SK-N-SH (cell line): ENCODE results near the gene ATP2B3. TPM values are rescaled to one million over a fixed set of nuclear protein-coding genes. Genes with fewer than 3 reads are reported as not detected.

ENCODE experiments used
- CTCF ChIA-PET: fragments of 300-600, 350-600 bp; formaldehyde crosslinking; extraction: SDS; loops from one replicate; lab custom pipeline; 2021; lab: Yijun Ruan, JAX
- POLR2A ChIA-PET: fragments of 350-600 bp; sonication (Branson Sonifier 250); formaldehyde crosslinking; extraction: SDS; loops from one replicate; lab custom pipeline; 2020; ENCODE audit warnings: antibody characterized with exemption, inconsistent platforms; lab: Yijun Ruan, JAX
- DNase-seq: peaks from one replicate; pipeline ENCODE4 v3.0.0; 2012
- H2AFZ ChIP-seq: fragments of 200-600 bp; sonication (generic); 2 replicates; pipeline ENCODE4 v1.8.1; 2016; ENCODE audit warnings: antibody characterized with exemption, mild to moderate bottlenecking, low read depth
- H3F3A ChIP-seq: fragments of 200-600 bp; sonication (generic); replicated peaks from 2 replicates; pipeline ENCODE3; 2016; ENCODE audit warnings: antibody characterized with exemption, mild to moderate bottlenecking; ENCODE audit not compliant: insufficient read depth
- H3K27ac ChIP-seq, 2 experiments: fragments of 200-500 bp in 1 of 2; fragments of 200-600 bp in 1 of 2; sonication (Bioruptor generic) in 1 of 2; sonication (generic), shearing (Covaris generic) in 1 of 2; 2 replicates each; pipeline versions ENCODE4 v1.5.1 to v1.6.1; 2014 to 2016; ENCODE audit warnings: low read depth in 2 of 2, inconsistent platforms in 1 of 2, low read length in 1 of 2, mild to moderate bottlenecking in 1 of 2, mixed read lengths in 1 of 2
- H3K27me3 ChIP-seq: fragments of 200-600 bp; sonication (generic), shearing (Covaris generic); 2 replicates; pipeline ENCODE4 v1.6.1; 2016; ENCODE audit warnings: mixed run types; ENCODE audit not compliant: insufficient read depth
- H3K36me3 ChIP-seq, 2 experiments: fragments of 200-500 bp in 1 of 2; fragments of 200-600 bp in 1 of 2; sonication (Bioruptor generic) in 1 of 2; sonication (generic) in 1 of 2; replicated peaks in 1 of 2; 2 replicates each; pipeline versions ENCODE3 to v1.5.1; 2014 to 2016; ENCODE audit warnings: low read length in 1 of 2, mild to moderate bottlenecking in 1 of 2; ENCODE audit not compliant: insufficient read depth in 2 of 2, control insufficient read depth in 1 of 2
- H3K4me1 ChIP-seq, 2 experiments: fragments of 200-500 bp in 1 of 2; fragments of 200-600 bp in 1 of 2; sonication (Bioruptor generic) in 1 of 2; sonication (generic), shearing (Covaris generic) in 1 of 2; 2 replicates each; pipeline versions ENCODE4 v1.5.1 to v1.6.1; 2014 to 2016; ENCODE audit warnings: low read depth in 1 of 2, low read length in 1 of 2, mixed run types in 1 of 2; ENCODE audit not compliant: insufficient read depth in 2 of 2, control insufficient read depth in 1 of 2
- H3K4me2 ChIP-seq: fragments of 200-600 bp; sonication (generic), shearing (Covaris generic); 2 replicates; pipeline ENCODE4 v1.6.1; 2017; ENCODE audit warnings: mixed run types
- H3K4me3 ChIP-seq, 2 experiments: fragments of 200-500 bp in 1 of 2; fragments of 200-600 bp in 1 of 2; sonication (Bioruptor generic) in 1 of 2; sonication (generic), shearing (Covaris generic) in 1 of 2; 2 replicates each; pipeline versions ENCODE4 v1.5.1 to v1.8.1; 2014 to 2016; ENCODE audit warnings: low read depth in 2 of 2, inconsistent platforms in 1 of 2, low read length in 1 of 2, mild to moderate bottlenecking in 1 of 2, mixed read lengths in 1 of 2, moderate library complexity in 1 of 2
- H3K79me2 ChIP-seq: fragments of 200-600 bp; sonication (generic); 2 replicates; pipeline ENCODE4 v1.8.1; 2017; ENCODE audit warnings: mild to moderate bottlenecking; ENCODE audit not compliant: insufficient read depth
- H3K9ac ChIP-seq: fragments of 200-600 bp; sonication (generic); 2 replicates; pipeline ENCODE4 v1.6.1; 2017; ENCODE audit warnings: mixed run types
- H3K9me2 ChIP-seq: fragments of 200-600 bp; sonication (generic); 2 replicates; pipeline ENCODE4 v1.6.1; 2017; ENCODE audit warnings: mixed run types
- H3K9me3 ChIP-seq: fragments of 200-600 bp; sonication (generic); 2 replicates; pipeline ENCODE4 v1.6.1; 2017; ENCODE audit warnings: mixed run types, mild to moderate bottlenecking, moderate library complexity
- H4K20me1 ChIP-seq: fragments of 200-600 bp; sonication (generic); 2 replicates; pipeline ENCODE4 v1.6.1; 2017; ENCODE audit warnings: mild to moderate bottlenecking, mixed run types; ENCODE audit not compliant: insufficient read depth
- CHD2 ChIP-seq: fragments of 150-350 bp; IDR thresholded peaks from 2 replicates; pipeline ENCODE4 v1.6.1; 2018; ENCODE audit warnings: low read length; ENCODE audit not compliant: partially characterized antibody
- CTCF ChIP-seq: fragments of 200-600 bp; sonication (generic); IDR thresholded peaks from 2 replicates; pipeline ENCODE4 v1.6.1; 2017; ENCODE audit warnings: antibody characterized with exemption, mild to moderate bottlenecking, moderate library complexity
- MEF2A ChIP-seq: IDR thresholded peaks from 2 replicates; pipeline ENCODE4 v1.4.0; 2012; ENCODE audit warnings: low read depth, borderline replicate concordance
- MXI1 ChIP-seq: IDR thresholded peaks from 2 replicates; pipeline ENCODE4 v1.6.1; 2012; ENCODE audit warnings: mild to moderate bottlenecking, low read depth, low read length, improper control_type of control experiment
- RAD21 ChIP-seq: IDR thresholded peaks from 2 replicates; pipeline ENCODE4 v1.6.1; 2012; ENCODE audit warnings: mild to moderate bottlenecking, low read length
- RCOR1 ChIP-seq: fragments of 150-350 bp; IDR thresholded peaks from 2 replicates; pipeline ENCODE4 v1.6.1; 2017; ENCODE audit warnings: antibody characterized with exemption, low read length
- RXRA ChIP-seq: IDR thresholded peaks from 2 replicates; pipeline ENCODE4 v1.4.0; 2012; ENCODE audit warnings: low read depth, mild to moderate bottlenecking, borderline replicate concordance
- TEAD4 ChIP-seq: IDR thresholded peaks from 2 replicates; pipeline ENCODE4 v1.4.0; 2012; ENCODE audit warnings: mild to moderate bottlenecking, borderline replicate concordance; ENCODE audit not compliant: insufficient read depth
- WGBS: methylation state at CpG from one replicate; pipeline ENCODE4 v1.1.6; 2017; ENCODE audit warnings: low lambda C conversion rate; 5-methylcytosine and 5-hydroxymethylcytosine counted together
- polyA plus RNA-seq, 3 experiments: library from polyadenylated mRNA; depleted of rRNA; stranded (reverse); fragments of >200 nt; gene quantifications; 2 replicates each; pipeline ENCODE4 v1.2.3, GENCODE V29; 2012
- TF ChIP-seq, protein P1 (sequence below): IDR thresholded peaks from 2 replicates; pipeline ENCODE4 v1.4.0; 2012; ENCODE audit warnings: low read depth, borderline replicate concordance
- TF ChIP-seq, protein P2 (sequence below): IDR thresholded peaks from 2 replicates; pipeline ENCODE4 v1.4.0; 2012; ENCODE audit warnings: low read depth

Gene ATP2B3
- polyA plus RNA-seq, 1 of the 3 experiments (the other 2 are of a cell fraction): 0.16 TPM

DNA sequence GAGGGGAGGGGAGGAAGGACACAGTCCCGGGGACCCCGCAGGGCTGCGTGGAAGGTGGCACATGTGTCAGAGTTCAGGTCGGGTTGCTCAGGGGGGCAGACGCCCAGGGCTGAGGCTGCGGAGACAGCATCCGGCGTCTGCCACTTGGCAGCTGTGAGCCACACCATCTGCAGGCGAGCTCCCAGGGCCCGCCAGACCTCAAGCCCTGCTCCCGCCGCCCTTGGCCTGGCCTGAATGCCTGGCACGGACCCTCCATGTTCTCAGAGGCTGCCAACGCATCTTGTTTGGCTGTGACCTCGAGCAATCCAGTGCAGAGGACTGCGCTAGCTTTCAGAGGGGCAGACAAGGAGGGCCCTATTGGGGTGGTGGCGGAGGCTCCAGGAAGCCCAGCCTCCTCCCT is 17.6 kb upstream of the ATP2B3 start:
- H3K79me2 ChIP-seq: no peaks in the 10 kb centered on the region
- no peak overlapping the region for H3K4me3 ChIP-seq
- no peak overlapping the region for H3K9ac ChIP-seq
- H2AFZ ChIP-seq: no peak overlapping the region
- no peaks in the 10 kb centered on the region for H3K9me3 ChIP-seq
- no peak overlapping the region; the same call in 1 of the 2 replicates for H3K4me2 ChIP-seq
- 36% methylated on average over 5 of the region's 17 CpGs for WGBS
- ChIA-PET POLR2A (interaction anchor here (1.0 kb wide), 1 partner anchor 10 kb away, joined by 3 read pairs; no protein-coding TSS in a partner anchor), CTCF (interaction anchor here (0.9 to 3.3 kb wide), 2 partner anchors 8 to 29 kb away, joined by 3 to 30 read pairs; partner anchors contain the start of gene HAUS7)
- peak overlapping the region in 1 of 2 experiments; percentile 81; a peak in 2 of 4 replicates for H3K27ac ChIP-seq
- H3K27me3 ChIP-seq: no peaks in the 10 kb centered on the region
- H3K4me1 ChIP-seq: peaks cover 0 to 29% of the 10 kb centered on the region in 2 experiments; a peak in 1 of 4 replicates
- H3F3A ChIP-seq: peaks cover 4% of the 10 kb centered on the region
- peak; percentile 80 for DNase-seq
- H3K9me2 ChIP-seq: no peaks in the 10 kb centered on the region
- TF ChIP-seq, protein P1, sequence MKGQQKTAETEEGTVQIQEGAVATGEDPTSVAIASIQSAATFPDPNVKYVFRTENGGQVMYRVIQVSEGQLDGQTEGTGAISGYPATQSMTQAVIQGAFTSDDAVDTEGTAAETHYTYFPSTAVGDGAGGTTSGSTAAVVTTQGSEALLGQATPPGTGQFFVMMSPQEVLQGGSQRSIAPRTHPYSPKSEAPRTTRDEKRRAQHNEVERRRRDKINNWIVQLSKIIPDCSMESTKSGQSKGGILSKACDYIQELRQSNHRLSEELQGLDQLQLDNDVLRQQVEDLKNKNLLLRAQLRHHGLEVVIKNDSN: no peak
- TF ChIP-seq RAD21: no peak
- TF ChIP-seq TEAD4: no peak
- TF ChIP-seq RCOR1: no peak
- no peak for TF ChIP-seq CHD2
- TF ChIP-seq, protein P2, sequence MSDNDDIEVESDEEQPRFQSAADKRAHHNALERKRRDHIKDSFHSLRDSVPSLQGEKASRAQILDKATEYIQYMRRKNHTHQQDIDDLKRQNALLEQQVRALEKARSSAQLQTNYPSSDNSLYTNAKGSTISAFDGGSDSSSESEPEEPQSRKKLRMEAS: no peak
- no peak for TF ChIP-seq MXI1
- no peak for TF ChIP-seq RXRA
- no peak for TF ChIP-seq MEF2A
- 0 out of 2 replicates have a peak, but pooled peaks cover 10% of the 10 kb centered on the region for H4K20me1 ChIP-seq
- H3K36me3 ChIP-seq: no peaks in the 10 kb centered on the region

DNA sequence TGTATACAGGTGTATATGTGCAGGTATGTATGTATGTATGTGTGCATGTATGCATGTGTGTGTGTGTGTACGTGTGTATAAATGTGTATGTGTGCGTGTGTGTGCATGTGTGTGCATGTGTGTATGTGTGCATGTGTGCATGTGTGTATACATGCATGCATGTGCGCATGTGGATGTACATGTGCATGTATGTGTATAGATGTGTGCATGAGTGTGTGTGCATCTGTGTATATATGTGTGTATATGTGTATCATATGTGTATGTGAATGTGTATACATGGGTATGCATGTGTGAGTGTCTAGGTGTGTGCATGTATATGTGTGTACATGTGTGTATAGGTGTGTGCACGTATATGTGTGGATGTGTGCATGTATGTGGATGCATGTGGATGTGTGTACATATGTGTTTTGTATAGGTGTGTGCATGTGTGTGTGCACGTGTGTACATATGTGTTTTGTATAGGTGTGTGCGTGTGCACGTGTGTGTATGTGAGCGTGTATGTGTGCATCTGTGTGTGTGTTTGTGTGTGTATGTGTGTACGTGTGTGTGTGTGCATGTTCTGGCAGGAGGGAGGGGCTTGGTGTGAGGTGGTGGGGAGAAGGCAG is 16.7 kb upstream of the ATP2B3 start:
- H3K27ac ChIP-seq: no peak overlapping the region
- CTCF ChIA-PET: interaction anchor here (0.8 to 3.3 kb wide), 4 partner anchors 8 to 38 kb away, joined by 3 to 30 read pairs (median 6); partner anchors contain the start of gene HAUS7
- H3K9me3 ChIP-seq: no peaks in the 10 kb centered on the region
- no peaks in the 10 kb centered on the region for H3K79me2 ChIP-seq
- POLR2A ChIA-PET: interaction anchor here (1.0 kb wide), 1 partner anchor 11 kb away, joined by 3 read pairs; no protein-coding TSS in a partner anchor
- H2AFZ ChIP-seq: no peak overlapping the region
- no peak overlapping the region for H3K4me3 ChIP-seq
- H3K4me1 ChIP-seq: peaks cover 0 to 21% of the 10 kb centered on the region in 2 experiments; a peak in 1 of 4 replicates
- no peaks in the 10 kb centered on the region for H3K27me3 ChIP-seq
- peaks cover 4% of the 10 kb centered on the region for H3F3A ChIP-seq
- no peak overlapping the region for H3K4me2 ChIP-seq
- 0 out of 2 replicates have a peak, but pooled peaks cover 10% of the 10 kb centered on the region for H4K20me1 ChIP-seq
- no peak overlapping the region for H3K9ac ChIP-seq
- no peaks in the 10 kb centered on the region for H3K9me2 ChIP-seq
- DNase-seq: no peak
- TF ChIP-seq CTCF (no peak), MXI1 (0 out of 2 replicates have a peak, but pooled peaks have one; percentile 2)
- WGBS: 61% methylated on average over 9 of the region's 9 CpGs
- no peaks in the 10 kb centered on the region for H3K36me3 ChIP-seq
